IPS DF 4.7 (cell line): ENCODE measurements around the gene GALNS.
"Not testable (repeated sequence)": the region's sequence is repeated elsewhere in the genome, so short reads cannot be mapped to it uniquely, and the experiment has no call there.

Experiments used
- DNase-seq: peaks from one replicate; pipeline ENCODE4 v3.0.0-alpha.2; 2013; ENCODE audit warnings: low spot score; ENCODE audit errors: extremely low read depth

Gene GALNS

DNA sequence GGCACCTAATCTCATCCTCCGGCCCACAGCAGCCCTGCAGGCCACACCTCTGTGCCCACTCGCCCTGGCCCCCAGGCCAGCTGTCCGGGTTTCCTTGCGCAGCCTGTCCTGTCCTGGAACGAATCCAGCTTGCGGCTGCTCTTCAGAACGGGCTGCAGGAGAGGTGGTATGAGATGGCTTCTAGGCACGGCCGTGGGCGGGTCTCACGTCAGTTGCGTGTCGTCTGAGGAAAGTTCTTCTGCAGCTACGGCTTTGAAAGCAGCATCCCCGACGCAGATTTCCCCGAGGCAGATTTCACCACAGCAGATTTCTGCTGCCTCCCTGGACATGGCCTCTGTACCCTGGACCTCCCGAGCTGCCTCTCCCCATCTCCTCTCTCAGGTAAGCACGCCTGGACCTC lies 18.2 kb downstream of the GALNS start:
- DNase-seq = no peak

DNA sequence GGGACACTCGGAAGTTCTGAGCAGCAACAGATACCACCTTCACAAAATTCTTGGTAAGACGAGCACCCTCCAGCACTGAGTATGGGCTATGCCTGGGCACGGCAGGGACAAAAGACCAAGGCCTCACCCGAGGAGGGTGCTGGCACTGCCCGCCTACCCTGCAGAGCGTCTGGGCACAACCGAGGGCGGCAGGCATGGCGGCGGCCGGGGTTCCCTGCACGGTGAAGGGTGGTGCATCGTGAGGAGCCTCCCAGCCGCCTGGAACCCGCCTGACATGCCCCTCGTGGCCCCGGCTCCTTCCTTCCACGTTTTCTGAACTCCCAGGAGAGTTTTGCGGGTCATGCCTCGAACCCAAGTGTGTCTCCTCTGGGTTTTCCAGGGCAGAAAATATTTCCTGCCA lies 18.9 kb downstream of the GALNS start:
- DNase-seq = no peak

DNA sequence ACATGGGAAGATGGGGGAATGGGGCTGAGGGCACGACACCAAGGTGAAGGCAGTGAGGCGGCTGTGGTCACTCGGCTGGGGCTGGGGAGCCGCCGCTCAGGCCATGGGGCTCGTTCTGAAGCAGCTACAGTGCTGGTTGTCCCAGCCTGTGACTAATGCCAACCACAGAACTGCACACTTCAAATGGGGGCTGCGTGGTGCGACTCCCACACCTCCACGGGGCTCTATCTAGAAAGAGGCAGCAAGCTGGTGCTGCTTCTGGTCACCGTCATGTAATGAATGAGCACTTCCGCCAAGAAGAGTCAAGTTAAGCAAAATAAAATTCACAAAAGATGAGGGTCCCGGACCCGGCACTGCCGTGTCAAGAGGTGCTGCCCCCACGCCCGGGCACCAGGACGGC lies 20.0 kb downstream of the GALNS start:
- no peak for DNase-seq

DNA sequence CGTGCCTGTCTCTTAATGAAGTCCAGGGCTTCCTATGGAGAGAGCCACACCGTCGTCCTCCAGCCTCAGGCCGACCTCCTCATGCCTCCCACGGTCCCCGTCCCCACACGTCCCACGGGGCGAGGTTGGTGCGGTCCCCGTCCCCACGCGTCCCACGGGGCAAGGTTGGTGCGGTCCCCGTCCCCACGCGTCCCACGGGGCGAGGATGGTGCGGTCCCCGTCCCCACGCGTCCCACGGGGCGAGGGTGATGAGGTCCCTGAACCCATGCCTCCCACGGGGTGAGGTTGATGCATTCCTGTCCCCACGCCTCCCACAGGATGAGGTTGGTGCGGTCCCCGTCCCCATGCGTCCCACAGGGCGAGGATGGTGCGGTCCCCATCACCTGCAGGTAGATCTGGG lies 20.9 kb downstream of the GALNS start:
- no peak for DNase-seq

DNA sequence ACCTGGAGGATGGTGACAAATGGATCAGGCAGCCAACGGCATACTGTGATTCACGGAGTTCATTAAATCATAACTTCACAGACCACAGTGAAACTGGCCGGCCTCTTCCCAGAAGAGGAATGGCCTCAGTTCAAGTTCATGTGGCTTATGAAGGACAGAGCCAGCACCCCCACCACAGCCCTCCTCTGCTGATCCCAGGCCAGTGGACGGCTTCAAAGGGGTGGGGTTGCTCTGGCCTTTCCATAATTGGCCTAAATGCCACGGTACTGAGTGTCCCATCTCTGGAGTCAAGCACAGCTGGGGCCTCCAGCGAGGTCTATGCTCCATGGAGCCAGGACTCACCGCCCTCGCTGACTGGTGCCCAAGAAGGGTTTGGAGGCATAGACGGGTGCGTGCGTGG lies 21.4 kb downstream of the GALNS start:
- no peak for DNase-seq

DNA sequence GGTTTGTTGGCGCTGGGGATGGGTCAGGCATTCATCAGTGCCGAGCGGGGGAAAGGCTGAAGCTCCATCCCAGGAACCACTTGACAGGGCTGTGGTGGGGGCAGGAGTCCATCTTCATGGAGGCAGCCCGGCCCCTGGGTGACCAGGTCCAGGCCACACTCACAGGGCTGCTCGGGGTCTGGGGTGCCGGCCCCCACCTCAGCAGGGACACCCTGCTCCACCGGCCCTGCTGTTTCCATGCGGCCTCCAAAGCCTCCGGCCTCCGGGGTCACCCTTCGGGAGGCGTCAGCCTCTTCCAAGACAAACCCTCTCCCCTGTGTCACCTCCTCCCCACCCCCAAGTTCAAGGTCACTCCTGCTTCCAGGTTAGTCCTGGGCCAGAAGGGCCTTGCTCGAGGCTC lies 22.1 kb downstream of the GALNS start:
- no peak for DNase-seq

DNA sequence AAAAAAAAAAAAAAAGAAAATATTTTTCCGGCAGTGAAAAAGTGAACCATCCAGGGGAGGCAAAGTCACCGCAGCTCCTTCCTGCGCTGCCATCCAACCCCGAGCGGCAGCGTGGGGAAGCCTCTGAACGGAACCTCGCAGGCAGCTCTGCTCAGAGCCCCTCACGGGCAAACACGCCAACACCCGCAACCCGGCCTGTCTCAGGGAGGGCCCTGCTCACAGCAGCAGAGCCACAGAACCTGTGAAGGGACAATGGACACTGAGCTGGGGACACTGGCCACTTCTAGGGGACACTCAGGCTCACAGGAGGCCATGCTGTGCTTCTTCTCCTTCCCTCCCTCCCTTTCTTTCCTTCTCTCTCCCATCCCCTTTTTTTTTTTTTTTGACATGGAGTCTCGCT lies 23.7 kb downstream of the GALNS start:
- DNase-seq = no peak

DNA sequence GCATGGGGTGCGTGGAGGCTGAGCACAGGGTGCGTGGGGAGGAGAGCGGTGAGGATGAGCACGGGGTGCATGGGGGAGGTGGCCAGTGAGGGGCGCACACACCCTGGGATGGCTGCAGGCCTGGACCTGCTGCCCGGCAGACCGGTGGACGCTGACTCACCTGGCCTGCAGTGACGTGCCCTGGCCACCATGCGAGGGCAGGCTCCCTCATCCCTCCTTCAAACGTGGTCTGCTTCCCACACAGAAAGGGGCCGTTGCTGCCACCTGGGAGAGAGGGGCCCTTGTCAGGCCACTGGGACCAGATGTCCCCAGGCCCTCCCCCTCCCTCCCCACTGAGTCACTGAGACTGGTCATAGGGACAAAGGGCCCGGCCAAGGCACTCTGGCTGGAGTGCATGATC lies 24.9 kb downstream of the GALNS start:
- DNase-seq = no peak

DNA sequence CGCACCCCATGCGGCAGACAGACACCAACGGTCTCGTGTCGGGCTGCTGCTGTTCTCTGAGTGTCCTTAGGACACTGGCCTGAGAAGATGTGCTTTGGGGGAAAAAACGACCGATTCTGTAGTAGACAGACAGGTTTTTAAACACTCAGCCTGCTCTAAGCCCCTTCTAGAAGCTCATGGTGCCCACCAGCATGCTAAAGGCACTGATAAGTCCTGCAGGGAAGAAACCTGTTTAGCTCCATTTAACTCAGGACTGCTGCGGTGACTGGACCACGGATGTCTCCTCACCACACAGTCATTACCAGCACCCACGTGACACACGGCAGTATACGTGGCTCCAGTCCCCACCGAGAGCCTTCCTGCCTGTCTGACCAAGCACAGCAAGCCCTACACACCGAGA lies 26.0 kb downstream of the GALNS start:
- DNase-seq = no peak

DNA sequence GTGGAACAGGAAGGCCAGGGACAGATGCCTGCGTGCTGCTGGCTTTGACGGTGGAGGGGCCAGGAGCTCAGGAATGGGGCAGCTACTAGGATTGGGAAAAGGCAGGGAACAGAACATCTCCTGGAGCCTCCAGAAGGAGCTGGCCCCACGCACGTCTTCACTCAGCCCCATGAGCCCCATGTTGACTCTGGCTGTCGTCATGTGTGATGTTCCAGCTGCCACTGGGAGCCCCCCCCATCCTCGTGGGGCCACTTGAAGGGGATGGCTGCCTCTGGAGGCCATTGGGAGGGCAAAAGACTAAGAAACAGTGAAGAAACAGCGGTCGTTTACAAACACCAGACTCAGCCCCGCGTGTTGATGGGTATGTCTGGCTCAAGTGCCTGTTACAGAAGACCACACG lies 26.5 kb downstream of the GALNS start:
- no peak for DNase-seq

DNA sequence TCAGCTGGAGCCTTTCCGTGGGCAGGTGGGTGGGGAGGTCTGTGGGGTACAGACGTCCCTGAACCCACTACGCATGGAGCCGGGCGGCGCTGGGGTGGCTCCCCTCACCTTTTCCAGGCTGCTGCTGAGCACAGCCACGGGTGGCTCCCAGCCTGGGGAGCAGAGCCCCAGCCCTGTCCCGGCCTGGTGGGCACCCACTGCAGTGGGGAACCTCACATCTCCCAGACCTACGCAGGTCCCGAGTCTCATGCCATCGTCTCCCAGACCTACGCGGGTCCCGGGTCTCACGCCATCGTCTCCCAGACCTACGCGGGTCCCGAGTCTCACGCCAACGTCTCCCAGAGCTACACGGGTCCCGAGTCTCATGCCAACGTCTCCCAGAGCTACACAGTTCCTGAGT lies 28.0 kb downstream of the GALNS start:
- DNase-seq = no peak

DNA sequence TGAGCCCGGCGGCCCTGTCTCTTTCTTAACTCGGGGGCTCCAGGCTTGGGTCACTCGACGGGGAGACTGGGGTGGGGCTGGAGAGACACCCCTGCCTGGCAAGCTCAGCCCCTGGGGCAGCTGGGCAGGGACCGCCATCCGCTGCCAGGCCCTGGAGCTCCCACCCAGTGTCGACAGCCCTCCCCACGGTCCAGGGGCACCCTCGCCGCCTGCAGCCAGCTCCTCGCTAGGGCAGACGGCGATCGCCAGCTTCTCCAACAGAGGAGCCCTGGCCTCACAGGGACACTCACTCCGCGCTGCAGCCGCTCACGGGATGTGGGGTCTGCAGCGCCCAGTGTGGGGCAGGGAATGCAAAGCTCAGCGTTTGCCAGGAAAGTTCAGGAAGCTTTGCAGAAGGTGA lies 29.0 kb downstream of the GALNS start:
- no peak for DNase-seq

DNA sequence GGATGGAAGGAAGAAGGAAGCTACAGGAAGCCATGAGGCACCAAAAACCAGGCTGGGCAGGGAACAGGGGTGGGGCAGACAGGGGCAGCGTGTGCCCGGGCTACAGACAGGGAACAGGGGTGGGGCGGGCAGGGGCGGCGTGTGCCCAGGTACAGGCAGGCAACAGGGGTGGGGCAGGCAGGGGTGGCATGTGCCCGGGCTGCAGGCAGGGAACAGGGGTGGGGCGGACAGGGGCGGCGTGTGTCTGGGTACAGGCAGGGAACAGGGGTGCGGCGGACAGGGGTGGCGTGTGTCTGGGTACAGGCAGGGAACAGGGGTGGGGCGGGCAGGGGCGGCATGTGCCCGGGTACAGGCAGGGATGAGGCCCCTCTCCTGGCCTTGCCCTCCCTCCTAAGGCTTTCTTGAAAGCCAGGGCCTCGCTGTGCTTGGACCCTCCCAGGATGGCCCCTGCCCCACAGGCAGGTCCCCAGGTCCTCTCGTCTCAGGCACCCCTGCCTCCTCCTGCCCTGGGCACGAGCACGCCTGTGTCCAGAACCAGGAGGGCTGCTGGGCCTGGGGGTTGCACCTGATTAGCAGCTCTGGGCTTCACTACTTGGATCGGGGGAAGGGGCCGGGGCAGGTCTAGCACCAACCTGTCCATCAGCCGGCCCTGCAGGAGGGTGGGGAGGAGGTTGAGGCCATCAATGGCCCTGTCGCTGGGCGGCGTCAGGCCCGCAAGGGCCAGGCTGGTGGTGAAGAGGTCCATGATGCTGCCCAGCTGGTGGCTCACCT lies 30.5 kb downstream of the GALNS start:
- no peak for DNase-seq

DNA sequence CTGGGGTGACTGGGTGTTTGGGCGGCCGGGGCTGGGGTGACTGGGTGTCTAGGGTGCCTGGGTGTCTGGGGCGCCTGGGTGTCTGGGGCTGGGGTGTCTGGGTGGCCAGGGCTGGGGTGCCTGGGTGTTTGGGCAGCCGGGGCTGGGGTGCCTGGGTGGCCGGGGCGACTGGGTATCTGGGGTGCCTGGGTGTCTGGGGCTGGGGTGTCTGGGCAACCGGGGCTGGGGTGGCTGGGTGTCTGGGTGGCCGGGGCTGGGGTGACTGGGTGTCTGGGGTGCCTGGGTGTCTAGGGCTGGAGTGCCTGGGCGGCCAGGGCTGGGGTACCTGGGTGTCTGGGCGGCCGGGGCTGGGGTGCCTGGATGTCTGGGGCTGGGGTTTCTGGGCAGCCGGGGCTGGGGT lies 31.6 kb downstream of the GALNS start:
- DNase-seq = no peak

DNA sequence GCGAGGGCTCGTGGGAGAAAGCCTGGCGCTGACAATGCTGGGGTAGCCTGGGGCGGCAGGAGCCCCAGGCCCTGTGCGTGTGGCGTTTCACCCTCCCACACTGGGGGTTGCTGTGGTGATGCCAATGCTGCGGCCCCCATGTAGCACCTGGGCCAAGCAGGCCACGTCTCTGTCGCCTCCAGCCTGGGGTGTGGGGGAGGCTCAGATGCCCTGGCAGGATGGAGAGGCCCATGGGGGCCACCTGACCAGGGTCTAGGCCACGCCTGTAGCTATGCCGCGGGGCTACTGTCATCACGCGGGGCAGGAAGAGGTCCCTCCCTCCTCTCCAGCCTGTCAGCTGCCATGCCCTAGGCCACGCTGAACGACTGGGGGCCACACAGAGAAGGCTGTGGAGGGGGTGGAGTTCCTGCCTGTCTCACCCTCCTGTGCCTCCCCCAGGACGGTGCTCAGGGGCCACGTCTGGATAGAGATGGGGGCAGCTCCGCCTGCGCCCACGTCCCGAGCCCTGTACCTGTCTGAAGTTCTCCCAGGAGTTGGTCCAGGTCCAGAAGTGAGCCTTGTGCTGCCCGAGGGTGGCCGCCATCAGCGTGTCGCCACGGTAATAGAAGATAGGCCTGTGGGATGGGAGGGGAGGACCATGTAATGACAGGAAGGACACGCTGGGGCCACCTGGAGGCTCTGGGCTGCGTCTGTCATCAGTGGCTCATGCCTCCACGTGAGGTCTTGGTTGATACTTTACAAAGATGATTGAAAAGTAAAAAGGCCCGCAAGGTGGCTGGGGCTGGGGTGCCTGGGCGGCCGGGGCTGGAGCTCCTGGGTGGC lies 32.3 kb downstream of the GALNS start:
- no peak for DNase-seq

DNA sequence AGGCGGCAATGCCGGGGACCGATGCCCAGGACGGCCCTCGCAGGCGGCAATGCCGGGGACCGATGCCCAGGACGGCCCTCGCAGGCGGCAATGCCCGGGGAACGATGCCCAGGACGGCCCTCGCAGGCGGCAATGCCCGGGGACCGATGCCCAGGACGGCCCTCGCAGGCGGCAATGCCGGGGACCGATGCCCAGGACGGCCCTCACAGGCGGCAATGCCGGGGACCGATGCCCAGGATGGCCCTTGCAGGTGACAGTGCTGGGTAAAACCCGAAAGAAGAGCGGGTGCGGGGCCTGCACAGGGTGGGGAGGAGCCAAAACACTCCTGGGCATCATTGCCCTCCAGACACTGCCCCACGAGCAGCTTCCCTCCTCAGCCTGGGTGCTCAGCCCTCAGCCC lies 33.1 kb downstream of the GALNS start:
- not testable (repeated sequence) for DNase-seq

DNA sequence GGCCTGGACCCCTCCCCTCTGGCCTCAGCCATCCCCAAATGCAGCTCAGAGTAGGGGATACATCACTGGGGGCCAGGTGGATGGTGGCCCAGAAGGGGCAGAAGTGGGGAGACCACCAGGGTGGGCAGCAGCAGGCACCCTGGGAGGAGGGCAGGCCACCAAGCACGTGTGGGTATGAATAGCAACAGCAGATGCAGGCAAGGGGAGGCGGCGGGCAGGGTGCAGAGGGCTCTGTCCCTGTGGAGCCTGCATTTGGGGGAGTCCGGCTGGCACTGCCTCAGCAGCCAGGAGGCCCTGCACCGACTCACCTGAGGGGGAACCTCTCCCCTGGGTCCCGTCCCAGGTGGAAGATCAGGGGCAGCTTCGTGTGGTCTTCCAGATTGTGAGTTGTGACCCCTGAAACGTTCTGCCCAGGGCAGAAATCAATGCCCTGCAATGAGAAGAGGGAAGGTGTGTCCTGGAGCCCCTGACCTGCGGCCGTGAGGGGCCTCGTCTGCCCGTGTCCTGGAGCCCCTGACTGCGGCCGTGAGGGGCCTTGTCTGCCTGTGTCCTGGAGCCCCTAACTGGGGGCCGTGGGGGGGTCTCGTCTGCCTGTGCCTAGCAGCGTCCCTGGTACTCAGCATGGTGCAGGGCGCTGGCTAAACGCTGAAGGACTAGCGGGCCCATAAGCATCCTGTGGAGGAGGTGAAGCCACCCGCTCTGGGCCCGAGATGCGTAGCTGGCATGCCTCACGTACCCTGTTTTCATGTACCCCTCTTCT lies 34.3 kb downstream of the GALNS start:
- no peak for DNase-seq

DNA sequence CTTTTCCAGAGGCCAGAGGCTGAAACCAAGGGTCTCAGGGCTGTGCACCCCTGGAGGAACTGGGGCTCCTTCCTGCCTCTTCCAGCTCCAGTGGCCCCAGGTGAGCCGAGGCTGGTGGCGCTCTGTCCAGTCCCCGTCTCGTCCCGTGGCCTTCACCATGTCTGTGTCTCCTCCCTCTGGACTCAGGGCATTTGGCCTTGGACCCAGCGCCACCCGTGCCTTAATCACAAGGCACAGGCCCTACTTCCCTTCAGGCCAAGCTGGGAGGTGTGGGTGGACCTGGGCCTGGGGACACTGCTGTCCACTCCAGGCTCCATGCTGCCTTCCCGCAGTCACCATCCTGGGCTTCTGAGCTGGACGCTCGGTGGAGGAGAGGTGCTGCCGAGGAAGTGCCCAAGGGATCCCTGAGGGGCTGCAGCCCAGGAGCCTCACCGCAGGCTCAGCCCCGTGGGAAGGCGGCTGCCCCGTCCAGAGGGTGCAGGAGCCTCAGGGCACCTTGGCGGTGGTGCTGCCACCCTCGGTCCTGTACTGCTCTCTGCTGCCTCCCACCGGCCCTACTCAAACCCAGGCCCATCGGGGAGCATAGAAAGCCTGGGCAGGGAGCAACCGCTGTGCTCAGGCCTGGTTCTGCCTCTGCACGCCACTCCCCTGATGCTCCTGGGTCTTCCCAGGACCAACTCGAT lies 35.4 kb downstream of the GALNS start:
- DNase-seq = no peak

DNA sequence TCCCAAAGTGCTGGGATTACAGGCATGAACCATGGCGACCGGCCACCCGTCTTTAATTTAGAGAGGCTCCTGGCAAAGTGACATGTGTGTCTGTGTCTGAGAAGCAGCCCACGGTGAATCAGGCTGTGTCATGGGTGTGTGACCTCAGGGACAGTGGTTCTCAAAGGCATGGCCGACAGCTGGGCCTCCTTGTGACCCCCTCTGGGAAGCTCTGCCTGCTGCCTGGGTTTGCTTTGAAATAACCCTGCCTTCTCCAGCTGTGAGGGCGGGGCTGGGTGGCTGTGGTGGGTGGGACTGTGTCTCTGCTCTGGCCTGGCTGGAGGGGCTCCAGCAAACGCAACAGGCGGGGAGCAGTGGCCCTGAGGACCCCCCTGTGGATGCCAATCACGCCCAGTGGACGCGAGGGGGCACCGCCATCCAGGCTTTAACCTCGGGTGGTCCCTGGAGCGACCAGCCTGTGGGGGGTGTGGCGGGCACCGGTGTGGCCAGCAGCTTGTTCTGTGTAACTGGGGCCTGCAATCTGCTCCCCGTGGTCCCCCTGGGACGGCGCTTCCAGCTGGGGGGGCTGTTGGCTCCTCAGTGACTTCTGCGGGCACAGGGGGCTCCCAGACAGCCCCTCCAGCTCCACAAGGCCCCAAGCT lies 36.2 kb downstream of the GALNS start:
- DNase-seq = no peak

DNA sequence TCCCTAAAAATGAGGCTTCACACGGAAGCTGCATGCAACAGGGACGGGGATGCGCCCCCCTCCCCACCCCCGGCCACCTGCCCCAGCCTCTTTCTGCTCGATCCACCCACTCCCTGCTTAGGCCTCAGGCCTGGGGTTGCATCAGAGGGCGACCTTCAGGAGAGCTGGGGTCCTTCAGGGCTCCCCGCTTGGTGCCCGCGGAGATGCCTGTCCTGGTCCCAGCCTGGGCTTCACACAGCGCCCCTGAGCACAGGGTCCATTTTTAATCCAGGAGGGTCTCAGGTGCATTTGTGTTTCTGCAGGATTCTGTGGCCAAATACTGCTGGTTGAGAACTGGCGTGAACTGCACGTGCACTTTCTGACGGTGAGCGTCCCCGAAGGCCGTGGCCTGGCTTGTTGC lies 37.6 kb downstream of the GALNS start:
- no peak for DNase-seq

DNA sequence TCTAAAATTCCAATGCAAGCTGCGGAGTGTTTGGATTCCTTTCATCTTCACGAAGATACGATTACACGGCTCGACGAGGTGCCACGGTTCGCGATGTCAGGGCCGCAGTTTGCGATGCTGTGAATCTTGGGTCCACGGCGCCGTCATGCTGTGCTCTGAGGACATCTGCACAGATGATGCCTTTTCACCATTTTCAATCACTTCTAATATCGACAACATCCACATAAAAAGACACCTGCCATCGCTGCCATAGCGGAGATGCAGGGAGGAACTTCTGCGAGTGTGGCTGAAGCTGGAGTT lies 38.2 kb downstream of the GALNS start:
- no peak for DNase-seq
